Neural cell (in vitro differentiated cells): Measurements from ENCODE around the gene NCAM1.

Experiments
- EP300 ChIP-seq: fragments of 450-650 bp; conservative IDR thresholded peaks from 2 replicates; pipeline ENCODE4 v1.6.1; 2014; ENCODE audit warnings: antibody characterized with exemption, mild to moderate bottlenecking, moderate library complexity; ENCODE audit not compliant: poor library complexity, severe bottlenecking
- MXI1 ChIP-seq: fragments of 450-650 bp; conservative IDR thresholded peaks from 2 replicates; pipeline ENCODE4 v1.6.1; 2014; ENCODE audit warnings: antibody characterized with exemption, mild to moderate bottlenecking; ENCODE audit not compliant: poor library complexity, severe bottlenecking
- POLR2AphosphoS5 ChIP-seq: IDR thresholded peaks from 2 replicates; pipeline ENCODE4 v1.6.1; 2012
- TF ChIP-seq, protein P1 (sequence below): fragments of 450-650 bp; IDR thresholded peaks from 2 replicates; pipeline ENCODE4 v1.5.1; 2014; ENCODE audit warnings: antibody characterized with exemption, mild to moderate bottlenecking, moderate library complexity; ENCODE audit not compliant: poor library complexity, severe bottlenecking

DNA sequence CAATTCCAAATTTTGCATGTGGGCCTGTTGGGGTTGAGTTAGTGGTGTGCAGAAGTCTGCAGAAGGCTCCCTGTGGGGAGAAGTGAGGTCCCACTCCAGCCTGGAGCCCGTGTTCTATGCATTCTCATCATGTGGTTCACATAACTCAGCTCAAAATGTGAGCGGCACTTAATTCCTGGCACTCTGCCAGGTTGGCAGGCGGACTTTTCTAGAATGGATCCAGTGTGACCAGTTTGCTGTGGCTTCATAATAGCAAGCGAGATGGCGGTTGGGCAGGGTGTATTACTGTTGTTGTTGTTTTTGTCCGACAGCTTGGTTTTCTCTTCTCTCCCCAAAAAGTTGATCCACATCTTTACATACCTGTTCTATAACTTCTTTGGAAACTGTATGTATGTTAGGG is 206.4 kb downstream of the NCAM1 start:
- no peak for TF ChIP-seq MXI1
- no peak for TF ChIP-seq POLR2AphosphoS5
- no peak for TF ChIP-seq EP300
- TF ChIP-seq, protein P1, sequence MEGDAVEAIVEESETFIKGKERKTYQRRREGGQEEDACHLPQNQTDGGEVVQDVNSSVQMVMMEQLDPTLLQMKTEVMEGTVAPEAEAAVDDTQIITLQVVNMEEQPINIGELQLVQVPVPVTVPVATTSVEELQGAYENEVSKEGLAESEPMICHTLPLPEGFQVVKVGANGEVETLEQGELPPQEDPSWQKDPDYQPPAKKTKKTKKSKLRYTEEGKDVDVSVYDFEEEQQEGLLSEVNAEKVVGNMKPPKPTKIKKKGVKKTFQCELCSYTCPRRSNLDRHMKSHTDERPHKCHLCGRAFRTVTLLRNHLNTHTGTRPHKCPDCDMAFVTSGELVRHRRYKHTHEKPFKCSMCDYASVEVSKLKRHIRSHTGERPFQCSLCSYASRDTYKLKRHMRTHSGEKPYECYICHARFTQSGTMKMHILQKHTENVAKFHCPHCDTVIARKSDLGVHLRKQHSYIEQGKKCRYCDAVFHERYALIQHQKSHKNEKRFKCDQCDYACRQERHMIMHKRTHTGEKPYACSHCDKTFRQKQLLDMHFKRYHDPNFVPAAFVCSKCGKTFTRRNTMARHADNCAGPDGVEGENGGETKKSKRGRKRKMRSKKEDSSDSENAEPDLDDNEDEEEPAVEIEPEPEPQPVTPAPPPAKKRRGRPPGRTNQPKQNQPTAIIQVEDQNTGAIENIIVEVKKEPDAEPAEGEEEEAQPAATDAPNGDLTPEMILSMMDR, result no peak
